Neutrophil (primary cell): ENCODE data around the gene HMGXB4.
A peak's percentile ranks its signal among the peaks of the same experiment; 100 is the strongest.

Experiments
- H3K27ac ChIP-seq: fragments of 200-600 bp; sonication (generic); 2 replicates; pipeline ENCODE4 v1.5.1; 2016; ENCODE audit warnings: mild to moderate bottlenecking, moderate library complexity
- H3K27me3 ChIP-seq: fragments of 200-600 bp; sonication (generic); 2 replicates; pipeline ENCODE4 v1.6.0; 2016; ENCODE audit warnings: mild to moderate bottlenecking
- H3K36me3 ChIP-seq: fragments of 200-600 bp; sonication (generic); 2 replicates; pipeline ENCODE4 v1.5.1; 2017
- H3K4me1 ChIP-seq, 2 experiments: fragments of 200-600 bp in 1 of 2; sonication (generic) in 1 of 2; 1 replicate in 1 of 2; 2 replicates in 1 of 2; pipeline versions ENCODE4 v1.5.1 to v1.6.1; 2013 to 2016; ENCODE audit warnings: low read depth in 1 of 2, low read length in 1 of 2, mild to moderate bottlenecking in 1 of 2, moderate library complexity in 1 of 2; ENCODE audit not compliant: control insufficient read depth in 1 of 2, insufficient read depth in 1 of 2
- H3K4me3 ChIP-seq, 2 experiments: fragments of 200-600 bp in 1 of 2; sonication (generic) in 1 of 2; 1 replicate in 1 of 2; 2 replicates in 1 of 2; pipeline ENCODE4 v1.5.1; 2013 to 2016; ENCODE audit warnings: low read depth in 1 of 2, low read length in 1 of 2, mild to moderate bottlenecking in 1 of 2, moderate library complexity in 1 of 2
- H3K9me3 ChIP-seq: fragments of 200-600 bp; sonication (generic); 2 replicates; pipeline ENCODE4 v1.5.1; 2016
- CTCF ChIP-seq: fragments of 200-600 bp; sonication (generic); IDR thresholded peaks from 2 replicates; pipeline ENCODE4 v1.5.1; 2016; ENCODE audit warnings: antibody characterized with exemption

The HMGXB4 gene

GRCh38 chr22:35299673-35300499 lies 42.6 kb downstream of the HMGXB4 start, which contains the start of gene TOM1:
TOM1 (plus strand) TSS chr22:35299894; CDS start chr22:35299929, 35 bp downstream.
- H3K9me3 ChIP-seq, result no peaks in the 10 kb centered on the region
- TF ChIP-seq CTCF, result peak; percentile 35
- peak within 1 kb of the TSS; percentile 79 to 99 for H3K4me3 ChIP-seq
- peaks cover 9% of the 10 kb centered on the region for H3K36me3 ChIP-seq
- H3K27me3 ChIP-seq, result no peaks in the 10 kb centered on the region
- H3K4me1 ChIP-seq, result peaks cover 38% of the 10 kb centered on the region in 2 experiments
- peak within 1 kb of the TSS; percentile 96 for H3K27ac ChIP-seq

- Histone ChIP-seq H3K27ac (peak overlapping the region; percentile 96), H3K36me3 (peaks cover 16% of the 10 kb centered on the region), H3K4me1 (peaks cover 44 to 47% of the 10 kb centered on the region in 2 experiments), H3K9me3 (no peaks in the 10 kb centered on the region), H3K27me3 (no peaks in the 10 kb centered on the region), H3K4me3 (peak overlapping the region; percentile 79 to 99)
- TF ChIP-seq CTCF, result peak; percentile 21
These were observed 44.1 kb downstream of the HMGXB4 start for GRCh38 chr22:35301372-35301874.

- H3K9me3 ChIP-seq, result no peaks in the 10 kb centered on the region
- no peaks in the 10 kb centered on the region for H3K27me3 ChIP-seq
- H3K4me1 ChIP-seq, result peaks cover 56 to 62% of the 10 kb centered on the region in 2 experiments
- TF ChIP-seq CTCF, result no peak
- peak overlapping the region; percentile 96 for H3K27ac ChIP-seq
- peaks cover 18% of the 10 kb centered on the region for H3K36me3 ChIP-seq
- no peak overlapping the region for H3K4me3 ChIP-seq
These were observed 45.8 kb downstream of the HMGXB4 start for GRCh38 chr22:35303029-35303624.

GRCh38 chr22:35305525-35306070 lies 48.3 kb downstream of the HMGXB4 start:
- Histone ChIP-seq H3K27ac (peak overlapping the region; percentile 52), H3K9me3 (no peaks in the 10 kb centered on the region), H3K4me1 (peaks cover 61 to 68% of the 10 kb centered on the region in 2 experiments), H3K36me3 (peaks cover 35% of the 10 kb centered on the region), H3K27me3 (no peaks in the 10 kb centered on the region), H3K4me3 (no peak overlapping the region)
- no peak for TF ChIP-seq CTCF

GRCh38 chr22:35306350-35306967 lies 49.2 kb downstream of the HMGXB4 start:
- H3K27me3 ChIP-seq, result no peaks in the 10 kb centered on the region
- H3K9me3 ChIP-seq, result no peaks in the 10 kb centered on the region
- no peak for TF ChIP-seq CTCF
- H3K36me3 ChIP-seq, result peaks cover 43% of the 10 kb centered on the region
- H3K27ac ChIP-seq, result peak overlapping the region; percentile 52
- H3K4me3 ChIP-seq, result no peak overlapping the region
- H3K4me1 ChIP-seq, result peaks cover 52 to 62% of the 10 kb centered on the region in 2 experiments
